Posterior cingulate gyrus (tissue), 11 donors: ENCODE measurements around the gene CD248.

Experiments
- DNase-seq, 10 donors: peaks; one replicate each; pipeline versions ENCODE4 v3.0.0 to v3.0.0-alpha.2; 2020 to 2021; ENCODE audit warnings: mixed read lengths in 3 of 10
- intact Hi-C: fragments of 100-400 bp; cut with DNase I; formaldehyde crosslinking; loops from one replicate; pipeline ENCODE4 v1.15.1; 2023

Gene CD248

GRCh38 chr11:66315921-66316811 is 678 bp downstream of the CD248 start:
- DNase-seq: peak in 2 of 10 donors; percentile 52 to 84
- intact Hi-C loops: no loop called here

- intact Hi-C loops: no loop called here
Observed at GRCh38 chr11:66315498-66315885, 1.4 kb downstream of the CD248 start.

DNA sequence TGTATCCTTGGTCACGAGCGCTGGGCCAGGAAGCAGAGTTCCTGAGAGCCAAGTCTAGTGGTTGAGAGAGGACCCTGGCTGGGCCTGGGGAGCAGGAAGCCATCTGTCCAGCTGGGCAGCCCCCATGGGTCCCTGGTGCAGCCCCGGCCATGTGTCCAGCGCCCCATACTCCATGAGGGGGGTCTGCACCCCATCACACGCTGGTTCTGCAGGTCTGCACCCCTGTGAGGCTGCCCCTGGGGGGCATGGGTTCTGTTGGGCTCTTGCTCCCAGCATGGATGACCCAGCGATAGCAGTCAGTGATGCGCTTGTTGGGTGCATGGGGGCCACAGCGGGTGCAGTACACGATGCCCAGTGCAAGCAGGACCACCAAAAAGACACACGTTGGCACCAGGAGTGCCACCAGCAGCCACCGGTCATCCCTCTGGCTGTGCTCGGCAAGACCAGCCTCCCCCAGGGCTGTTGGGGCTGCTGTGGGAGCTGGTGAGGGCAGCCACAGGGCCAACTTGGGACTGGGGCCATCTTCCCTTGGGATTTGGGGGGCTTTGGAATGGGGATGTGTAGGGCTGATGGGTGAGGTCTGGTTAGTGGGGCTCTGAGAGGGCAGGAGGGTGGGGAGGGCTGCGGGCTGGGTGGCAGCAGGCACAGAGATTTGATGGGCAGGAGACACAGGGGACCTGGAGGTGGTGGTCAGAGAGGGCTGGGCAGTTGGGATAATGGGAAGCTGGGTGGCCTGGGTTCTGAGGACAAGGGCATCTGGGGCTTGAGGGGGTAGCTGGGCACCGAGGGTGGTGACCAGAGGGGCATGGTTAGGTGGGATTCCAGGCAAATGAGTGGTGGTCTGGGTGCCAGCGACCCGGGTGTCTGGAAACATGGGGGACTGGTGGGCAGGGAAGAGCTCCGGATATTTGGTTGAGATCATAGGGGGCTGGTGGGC is 2.0 kb downstream of the CD248 start:
- DNase-seq: no peak
- intact Hi-C loops: loop anchor here (5.0 kb wide), 1 partner anchor 72 kb away; no protein-coding TSS in a partner anchor

More at GRCh38 chr11:66315498-66315885, 1.4 kb downstream of the CD248 start:
- no peak for DNase-seq

DNA sequence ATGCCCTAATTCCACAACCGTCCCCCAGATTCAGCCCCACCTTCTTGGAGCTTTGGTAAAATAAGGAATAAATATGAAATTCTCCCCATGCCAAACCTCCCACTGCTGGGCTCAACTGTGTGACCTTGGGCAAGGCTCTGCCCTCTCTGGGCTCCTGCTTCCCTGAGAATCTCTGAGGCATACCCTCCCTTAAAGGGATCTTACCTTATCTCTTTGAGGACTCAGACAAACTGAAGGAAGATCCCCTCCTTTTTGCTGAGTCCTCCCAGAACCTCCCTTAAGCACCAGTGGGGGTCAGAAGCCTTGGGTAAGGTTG is 2.7 kb downstream of the CD248 start:
- intact Hi-C loops: loop anchor here (5.0 kb wide), 1 partner anchor 73 kb away; no protein-coding TSS in a partner anchor
- DNase-seq: no peak

GRCh38 chr11:66313321-66314185 is 3.3 kb downstream of the CD248 start:
- intact Hi-C loops: loop anchor here (5.0 kb wide), 1 partner anchor 74 kb away; no protein-coding TSS in a partner anchor
- DNase-seq: no peak

DNA sequence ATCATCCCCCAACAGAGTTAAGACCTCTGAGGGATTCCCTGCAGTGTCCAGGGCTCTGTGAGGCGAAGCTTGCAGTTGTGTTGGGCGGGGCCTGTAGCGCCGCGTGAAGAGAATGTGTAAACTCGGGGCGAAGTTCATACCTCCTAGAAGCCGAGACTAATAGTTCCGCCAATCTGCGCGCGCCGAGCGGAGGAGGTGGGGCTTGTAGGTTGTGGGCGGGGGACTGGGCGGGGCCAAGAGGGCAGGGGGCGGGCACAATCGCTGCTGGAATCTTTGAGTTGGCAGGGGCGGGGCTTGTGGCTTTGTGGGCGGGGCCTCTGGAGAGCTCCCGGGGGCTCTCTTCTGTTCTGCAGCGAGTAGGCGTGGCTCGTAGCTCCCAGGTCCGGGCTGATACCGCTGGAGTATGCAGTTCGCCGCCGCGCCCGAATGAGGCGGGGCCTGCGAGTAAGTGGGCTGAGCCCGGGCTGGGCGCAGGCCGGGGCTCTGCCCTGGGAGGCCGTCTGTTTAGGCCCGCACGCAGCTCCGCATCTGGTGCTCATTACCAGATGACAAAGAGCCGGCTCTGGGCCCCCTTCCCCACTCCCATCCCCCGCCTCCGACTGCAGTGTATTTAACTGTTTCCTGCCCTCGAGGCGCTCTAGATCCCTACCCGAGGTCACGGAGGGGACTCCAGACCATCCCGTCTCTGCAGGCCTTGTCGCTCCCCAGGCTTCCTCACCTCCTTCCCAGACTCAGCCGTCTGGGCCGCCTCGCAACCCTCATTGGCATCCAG is 4.1 kb downstream of the CD248 start:
- intact Hi-C loops: loop anchor here (5.0 kb wide), 1 partner anchor 75 kb away; no protein-coding TSS in a partner anchor
- DNase-seq: peak; percentile 85 to 99 (median 95)

GRCh38 chr11:66311965-66312548 is 4.8 kb downstream of the CD248 start:
- DNase-seq: peak; percentile 72 to 98 (median 86)
- intact Hi-C loops: loop anchor here (1.0 to 5.0 kb wide), 2 partner anchors 16 to 75 kb away; no protein-coding TSS in a partner anchor

GRCh38 chr11:66311470-66311964 is 5.3 kb downstream of the CD248 start:
- intact Hi-C loops: loop anchor here (1.0 to 5.0 kb wide), 2 partner anchors 17 to 76 kb away; no protein-coding TSS in a partner anchor
- no peak for DNase-seq

DNA sequence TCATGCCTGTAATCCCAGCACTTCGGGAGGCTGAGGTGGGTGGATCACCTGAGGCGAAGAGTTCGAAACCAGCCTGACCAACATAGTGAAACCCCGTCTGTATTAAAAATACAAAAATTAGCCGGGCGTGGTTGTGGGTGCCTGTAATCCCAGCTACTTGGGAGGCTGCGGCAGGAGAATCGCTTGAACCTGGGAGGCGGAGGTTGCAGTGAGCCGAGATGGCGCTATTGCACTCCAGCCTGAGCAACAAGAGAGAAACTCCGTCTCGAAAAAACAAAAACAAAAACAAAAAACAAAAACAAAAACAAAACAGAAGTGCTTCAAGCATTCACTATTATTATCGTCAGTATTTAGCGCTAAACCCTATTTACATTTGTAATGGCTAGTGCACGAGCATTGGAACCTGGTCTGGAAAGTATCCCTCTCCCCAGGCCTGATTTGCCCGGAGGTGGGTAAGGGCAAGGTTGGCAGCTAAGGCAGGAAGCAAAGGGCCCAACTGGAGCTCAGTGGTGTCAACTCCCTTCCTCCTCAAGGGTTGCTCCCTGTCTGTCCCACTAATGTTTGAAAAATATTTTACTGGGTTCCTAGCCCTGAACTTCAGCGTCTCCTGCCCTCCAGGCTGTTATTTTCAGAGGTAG is 5.9 kb downstream of the CD248 start:
- intact Hi-C loops: loop anchor here (1.0 to 5.0 kb wide), 2 partner anchors 17 to 76 kb away; no protein-coding TSS in a partner anchor
- DNase-seq: peak in 1 of 10 donors; percentile 63

DNA sequence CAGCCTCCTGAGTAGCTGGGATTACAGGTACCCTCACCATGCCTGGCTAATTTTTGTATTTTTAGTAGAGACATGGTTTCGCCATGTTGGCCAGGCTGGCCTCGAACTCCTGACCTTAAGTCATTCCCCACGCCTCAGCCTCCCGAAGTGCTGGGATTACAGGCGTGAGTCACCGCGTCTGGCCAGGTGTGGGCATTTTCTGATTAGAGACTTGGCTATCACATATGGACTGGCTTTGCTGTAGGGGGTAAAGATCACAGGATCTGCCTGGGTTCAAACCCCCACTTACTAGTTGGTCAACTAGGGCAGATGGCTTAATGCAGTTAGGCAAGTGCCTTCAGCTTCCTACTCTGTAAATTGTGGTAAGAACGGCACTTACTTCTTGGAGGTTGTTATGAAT is 6.5 kb downstream of the CD248 start:
- intact Hi-C loops: loop anchor here (5.0 kb wide), 1 partner anchor 77 kb away; no protein-coding TSS in a partner anchor
- DNase-seq: no peak

GRCh38 chr11:66309475-66309874 is 7.4 kb downstream of the CD248 start:
- no peak for DNase-seq
- intact Hi-C loops: no loop called here

GRCh38 chr11:66302656-66303055 is 14.2 kb downstream of the CD248 start:
- DNase-seq: no peak
- intact Hi-C loops: no loop called here

DNA sequence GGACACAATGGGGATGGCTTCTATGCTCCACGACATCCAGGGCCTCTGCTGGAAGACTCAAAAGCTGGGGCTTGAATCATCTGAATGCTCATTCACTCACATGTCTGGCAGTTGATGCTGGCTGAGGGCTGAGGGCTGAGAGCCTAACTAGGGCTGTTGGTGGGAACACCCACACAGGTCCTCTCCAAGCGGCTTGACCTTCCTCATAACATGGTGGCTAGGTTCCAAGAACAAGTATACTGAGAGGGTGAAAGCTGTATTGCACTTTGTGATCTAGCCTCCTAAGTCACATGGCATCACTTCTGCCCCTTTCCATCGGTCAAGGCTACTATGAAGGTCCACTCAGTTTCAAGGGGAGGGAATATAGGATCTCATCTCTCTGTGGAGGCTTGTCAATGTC is 17.7 kb downstream of the CD248 start:
- DNase-seq: no peak
- intact Hi-C loops: no loop called here

DNA sequence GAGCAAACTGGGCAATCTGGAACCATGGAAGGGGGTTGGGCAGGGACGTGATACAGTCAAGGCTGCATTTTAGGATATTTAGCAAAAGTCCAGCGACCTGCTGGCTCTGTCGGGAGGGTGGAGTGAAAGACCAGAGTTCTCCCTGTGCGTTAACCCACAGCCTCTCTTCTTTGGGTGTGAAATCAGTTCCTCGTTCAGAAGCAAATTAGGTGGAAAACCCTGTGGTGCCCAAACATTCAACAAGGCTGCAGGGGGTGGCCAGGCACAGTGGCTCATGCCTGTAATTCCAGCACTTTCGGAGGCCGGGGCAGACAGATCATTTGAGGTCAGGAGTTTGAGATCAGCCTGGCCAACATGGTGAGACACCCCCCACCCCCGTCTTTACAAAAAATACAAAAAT is 19.2 kb downstream of the CD248 start:
- no peak for DNase-seq
- intact Hi-C loops: no loop called here

- intact Hi-C loops: loop anchor here (5.0 kb wide), 1 partner anchor 32 kb away; no protein-coding TSS in a partner anchor
- peak in 1 of 10 donors; percentile 84 for DNase-seq
Observed at GRCh38 chr11:66294626-66295620, 21.9 kb downstream of the CD248 start.

- no peak for DNase-seq
- intact Hi-C loops: loop anchor here (5.0 kb wide), 1 partner anchor 33 kb away; no protein-coding TSS in a partner anchor
Observed at GRCh38 chr11:66293777-66294625, 22.8 kb downstream of the CD248 start.
